OCI-LY3 (cell line): Measurements from ENCODE around the gene EGFL7.
A peak's percentile ranks its signal among the peaks of the same experiment; 100 is the strongest.

Experiments used
- H2AFZ ChIP-seq: fragments of 200-600, 300-600 bp; shearing (Covaris generic); 2 replicates; pipeline ENCODE4 v1.6.0; 2014; ENCODE audit warnings: antibody characterized with exemption, low read depth, low read length
- H3K27ac ChIP-seq: fragments of 200-600, 300-600 bp; sonication (generic); 2 replicates; pipeline ENCODE4 v1.5.1; 2014; ENCODE audit warnings: mild to moderate bottlenecking, low read length, moderate library complexity, mixed read lengths
- H3K27me3 ChIP-seq: fragments of 200-600, 300-600 bp; sonication (generic); 2 replicates; pipeline ENCODE4 v1.6.1; 2014; ENCODE audit warnings: low read depth, low read length, mixed read lengths
- H3K36me3 ChIP-seq: fragments of 200-600, 300-600 bp; sonication (generic); replicated peaks from 2 replicates; pipeline ENCODE3; 2014; ENCODE audit warnings: low read depth, low read length, mixed read lengths
- H3K4me1 ChIP-seq: fragments of 300-600, 200-600 bp; sonication (generic); 2 replicates; pipeline ENCODE4 v1.6.1; 2014; ENCODE audit warnings: low read length, mixed read lengths
- H3K4me2 ChIP-seq: fragments of 200-600, 300-600 bp; sonication (generic); 2 replicates; pipeline ENCODE4 v1.6.1; 2014; ENCODE audit warnings: low read length, mixed read lengths
- H3K4me3 ChIP-seq: fragments of 300-600, 200-600 bp; sonication (generic); 2 replicates; pipeline ENCODE4 v1.5.1; 2014; ENCODE audit warnings: antibody characterized with exemption, mild to moderate bottlenecking, low read length, moderate library complexity
- H3K79me2 ChIP-seq: fragments of 300-600, 200-600 bp; shearing (Covaris generic); 2 replicates; pipeline ENCODE4 v1.6.1; 2014; ENCODE audit warnings: mild to moderate bottlenecking, low read length, mixed read lengths
- H3K9ac ChIP-seq: fragments of 300-600, 200-600 bp; shearing (Covaris generic); 2 replicates; pipeline ENCODE4 v1.6.0; 2014; ENCODE audit warnings: mild to moderate bottlenecking, low read length, moderate library complexity
- H3K9me3 ChIP-seq: fragments of 200-600, 300-600 bp; shearing (Covaris generic); 2 replicates; pipeline ENCODE4 v1.6.1; 2014; ENCODE audit warnings: low read length, mixed read lengths; ENCODE audit not compliant: insufficient read depth
- H4K20me1 ChIP-seq: fragments of 200-600, 300-600 bp; sonication (generic); 2 replicates; pipeline ENCODE4 v1.6.1; 2016; ENCODE audit warnings: low read length, mixed read lengths; ENCODE audit not compliant: insufficient read depth
- EZH2phosphoT487 ChIP-seq: fragments of 200-600 bp; shearing (Covaris generic); IDR thresholded peaks from 2 replicates; pipeline ENCODE4 v1.6.1; 2018; ENCODE audit warnings: antibody characterized with exemption, mixed run types, low read depth
- TF ChIP-seq, protein P1 (sequence below): fragments of 200-600, 300-600 bp; sonication (generic); IDR thresholded peaks from 2 replicates; pipeline ENCODE4 v1.5.1; 2014; ENCODE audit warnings: antibody characterized with exemption, low read length, low read depth

Gene EGFL7

DNA sequence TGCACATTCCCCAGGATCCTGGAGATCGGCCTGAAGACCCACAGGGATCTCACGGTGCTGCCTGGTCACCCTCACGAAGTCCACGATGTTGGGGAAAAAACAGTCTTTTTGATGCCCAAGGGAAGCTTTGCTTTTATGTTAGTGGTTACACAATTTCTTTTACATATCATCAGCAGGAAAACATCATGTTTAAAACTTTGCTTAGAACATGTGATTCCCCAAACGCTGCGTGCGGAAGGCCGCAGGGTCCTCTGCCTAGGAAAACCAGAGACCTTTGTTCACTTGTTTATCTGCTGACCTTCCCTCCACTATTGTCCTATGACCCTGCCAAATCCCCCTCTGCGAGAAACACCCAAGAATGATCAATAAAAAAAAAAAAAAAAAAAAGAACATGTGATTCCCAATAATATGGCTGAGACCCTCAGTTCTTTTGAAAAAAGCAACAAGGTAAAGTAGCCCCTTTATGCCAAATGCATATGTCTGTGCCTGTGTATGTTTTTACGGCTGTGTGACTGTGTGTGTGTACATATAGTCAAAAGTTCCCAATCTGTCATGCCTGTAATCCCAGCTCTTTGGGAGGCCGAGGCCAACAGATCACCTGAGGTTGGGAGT is 36.0 kb downstream of the EGFL7 start:
- Histone ChIP-seq H3K79me2 (no peaks in the 10 kb centered on the region), H3K27me3 (peaks cover 45% of the 10 kb centered on the region), H3K27ac (no peak overlapping the region), H3K4me3 (no peak overlapping the region), H3K4me2 (0 out of 2 replicates have a peak overlapping the region, but pooled peaks have one; percentile 36), H3K9ac (no peak overlapping the region), H3K4me1 (peaks cover 53% of the 10 kb centered on the region), H4K20me1 (no peaks in the 10 kb centered on the region), H3K9me3 (no peaks in the 10 kb centered on the region), H2AFZ (no peak overlapping the region), H3K36me3 (no peaks in the 10 kb centered on the region)
- TF ChIP-seq, protein P1, sequence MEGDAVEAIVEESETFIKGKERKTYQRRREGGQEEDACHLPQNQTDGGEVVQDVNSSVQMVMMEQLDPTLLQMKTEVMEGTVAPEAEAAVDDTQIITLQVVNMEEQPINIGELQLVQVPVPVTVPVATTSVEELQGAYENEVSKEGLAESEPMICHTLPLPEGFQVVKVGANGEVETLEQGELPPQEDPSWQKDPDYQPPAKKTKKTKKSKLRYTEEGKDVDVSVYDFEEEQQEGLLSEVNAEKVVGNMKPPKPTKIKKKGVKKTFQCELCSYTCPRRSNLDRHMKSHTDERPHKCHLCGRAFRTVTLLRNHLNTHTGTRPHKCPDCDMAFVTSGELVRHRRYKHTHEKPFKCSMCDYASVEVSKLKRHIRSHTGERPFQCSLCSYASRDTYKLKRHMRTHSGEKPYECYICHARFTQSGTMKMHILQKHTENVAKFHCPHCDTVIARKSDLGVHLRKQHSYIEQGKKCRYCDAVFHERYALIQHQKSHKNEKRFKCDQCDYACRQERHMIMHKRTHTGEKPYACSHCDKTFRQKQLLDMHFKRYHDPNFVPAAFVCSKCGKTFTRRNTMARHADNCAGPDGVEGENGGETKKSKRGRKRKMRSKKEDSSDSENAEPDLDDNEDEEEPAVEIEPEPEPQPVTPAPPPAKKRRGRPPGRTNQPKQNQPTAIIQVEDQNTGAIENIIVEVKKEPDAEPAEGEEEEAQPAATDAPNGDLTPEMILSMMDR: no peak
- TF ChIP-seq EZH2phosphoT487: no peak

DNA sequence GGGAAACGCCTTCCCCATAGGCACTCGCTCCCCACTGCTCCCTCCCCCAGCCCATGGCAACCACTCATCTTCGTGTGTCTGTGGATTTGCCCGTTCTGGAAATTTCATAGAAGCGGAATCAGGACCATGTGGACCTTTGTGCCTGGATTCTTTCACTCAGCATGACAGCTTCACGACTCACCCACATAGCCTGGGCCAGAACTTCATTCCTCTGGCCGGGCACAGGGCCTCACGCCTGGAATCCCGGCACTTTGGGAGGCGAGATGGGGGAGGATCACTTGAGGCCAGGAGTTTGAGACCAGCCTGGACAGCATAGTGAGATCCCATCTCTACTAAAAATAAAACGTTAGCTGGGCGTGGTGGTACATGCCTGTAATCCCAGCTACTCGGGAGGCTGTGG is 37.6 kb downstream of the EGFL7 start:
- Histone ChIP-seq H4K20me1 (no peaks in the 10 kb centered on the region), H3K36me3 (no peaks in the 10 kb centered on the region), H2AFZ (no peak overlapping the region), H3K4me1 (peaks cover 45% of the 10 kb centered on the region), H3K79me2 (no peaks in the 10 kb centered on the region), H3K4me3 (peak overlapping the region; percentile 75), H3K4me2 (peak overlapping the region; percentile 80), H3K27me3 (peaks cover 45% of the 10 kb centered on the region), H3K9ac (no peak overlapping the region), H3K27ac (no peak overlapping the region), H3K9me3 (no peaks in the 10 kb centered on the region)
- TF ChIP-seq EZH2phosphoT487: no peak
- TF ChIP-seq, protein P1: no peak

DNA sequence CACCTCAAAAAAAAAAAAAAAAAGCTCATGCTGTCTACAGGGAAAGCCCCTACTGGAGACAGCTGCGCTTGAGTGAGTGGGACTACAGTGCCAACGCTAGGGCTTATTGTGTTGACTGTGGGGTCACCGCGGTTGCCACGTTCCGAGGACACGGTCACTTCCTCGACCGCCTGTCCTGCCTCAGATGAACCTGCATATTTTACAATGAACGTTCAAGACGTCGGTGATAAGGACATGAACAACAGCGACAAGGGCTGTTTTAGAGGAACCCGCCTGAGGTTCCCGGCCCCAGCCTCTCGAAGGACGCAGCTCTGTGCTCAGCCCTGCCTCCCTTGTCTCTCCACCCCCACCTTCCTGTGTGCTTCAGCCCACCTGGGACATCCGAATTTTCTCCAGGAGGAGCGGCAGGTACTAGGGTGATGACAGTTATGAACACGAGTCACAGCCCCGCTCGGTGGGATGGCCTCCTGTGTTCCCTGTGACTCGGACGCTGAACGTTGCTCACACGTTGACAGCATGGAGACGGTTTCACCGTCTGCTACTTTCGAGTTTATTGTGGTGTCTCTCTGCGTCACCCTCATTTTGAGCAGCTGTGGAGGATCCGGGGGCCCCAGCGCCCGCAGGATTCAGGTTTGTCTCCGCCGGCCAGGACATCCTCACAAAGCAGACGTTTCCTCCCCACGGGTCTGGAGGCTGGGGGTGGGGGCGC is 38.4 kb downstream of the EGFL7 start:
- H3K9ac ChIP-seq: peak overlapping the region; percentile 20; the same call in 1 of the 2 replicates
- peak overlapping the region; percentile 75 for H3K4me3 ChIP-seq
- H3K79me2 ChIP-seq: no peaks in the 10 kb centered on the region
- H3K4me2 ChIP-seq: peak overlapping the region; percentile 80
- H3K9me3 ChIP-seq: no peaks in the 10 kb centered on the region
- H4K20me1 ChIP-seq: no peaks in the 10 kb centered on the region
- no peak overlapping the region for H3K27ac ChIP-seq
- H3K36me3 ChIP-seq: no peaks in the 10 kb centered on the region
- no peak for TF ChIP-seq EZH2phosphoT487
- TF ChIP-seq, protein P1: no peak
- peaks cover 37% of the 10 kb centered on the region for H3K4me1 ChIP-seq
- H2AFZ ChIP-seq: no peak overlapping the region; the same call in 1 of the 2 replicates
- H3K27me3 ChIP-seq: peaks cover 46% of the 10 kb centered on the region

DNA sequence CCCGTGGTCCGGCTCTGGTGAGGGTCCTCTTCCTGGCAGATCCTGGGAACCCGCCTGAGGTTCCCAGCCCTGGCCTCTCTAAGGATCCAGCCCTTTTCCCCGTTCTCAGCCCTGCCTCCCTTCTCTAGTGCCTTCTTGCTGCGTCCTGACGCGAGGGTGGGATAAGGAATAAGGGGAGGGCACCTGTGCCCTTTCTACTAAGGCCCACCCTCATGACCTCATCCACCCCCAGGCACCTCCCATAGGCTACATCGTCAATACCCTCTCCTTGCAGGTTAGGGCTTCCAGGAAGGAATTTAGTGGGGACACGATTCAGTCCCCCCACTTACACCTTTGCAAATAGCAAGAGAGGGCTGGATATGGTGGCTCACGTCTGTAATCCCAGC is 38.9 kb downstream of the EGFL7 start:
- H3K79me2 ChIP-seq: no peaks in the 10 kb centered on the region
- H3K27me3 ChIP-seq: peaks cover 42% of the 10 kb centered on the region
- H3K4me2 ChIP-seq: peak overlapping the region; percentile 80
- no peak for TF ChIP-seq EZH2phosphoT487
- TF ChIP-seq, protein P1: no peak
- peaks cover 32% of the 10 kb centered on the region for H3K4me1 ChIP-seq
- 0 out of 2 replicates have a peak overlapping the region, but pooled peaks have one; percentile 20 for H3K9ac ChIP-seq
- no peak overlapping the region for H2AFZ ChIP-seq
- peak overlapping the region; percentile 75 for H3K4me3 ChIP-seq
- no peaks in the 10 kb centered on the region for H3K9me3 ChIP-seq
- no peak overlapping the region for H3K27ac ChIP-seq
- no peaks in the 10 kb centered on the region for H3K36me3 ChIP-seq
- no peaks in the 10 kb centered on the region for H4K20me1 ChIP-seq
